ENCODE data around the gene THAP10. TPM values are rescaled to one million over a fixed set of nuclear protein-coding genes. Genes with fewer than 3 reads are reported as not detected.

The THAP10 gene
- total and polyA plus RNA-seq, 2 experiments from 2014 or later: 5.7 to 8.2 TPM

DNA sequence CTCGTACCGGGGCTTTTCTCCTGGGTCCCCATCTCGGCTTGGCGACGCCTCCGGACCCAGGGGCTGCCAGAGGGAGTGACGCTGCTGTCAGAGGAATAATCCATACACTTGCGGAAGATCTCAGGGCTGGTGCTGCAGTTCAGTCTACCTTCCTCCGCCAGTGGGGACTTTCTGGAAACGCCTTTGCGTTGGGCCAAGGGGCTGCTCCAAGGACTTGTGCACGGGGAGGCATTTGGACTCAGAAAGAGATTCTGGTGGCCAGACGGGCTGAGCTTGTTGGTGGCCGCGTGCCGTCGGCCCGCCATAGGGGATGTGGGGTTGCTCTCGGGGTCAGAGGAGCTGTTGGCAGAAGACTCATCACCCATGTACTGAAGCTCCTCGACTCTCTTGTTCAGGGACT lies 60.1 kb downstream of the THAP10 start:
- no peaks in the 10 kb centered on the region for H3K79me2 ChIP-seq (replicated peaks; ENCODE audit: insufficient read depth)
- Mint-ChIP-seq H3K9me3 (no peaks in the 10 kb centered on the region), H3K4me1 (peaks cover 10% of the 10 kb centered on the region), H3K27me3 (ENCODE audit: insufficient read depth, low read depth, poor library complexity) (peaks cover 2% of the 10 kb centered on the region), H3K4me3 (no peak overlapping the region), H3K36me3 (ENCODE audit: low read depth) (peaks cover 44% of the 10 kb centered on the region), H3K27ac (no peak overlapping the region)
- ATAC-seq (no peak), DNase-seq (ENCODE audit: low spot score) (no peak)
- no peak overlapping the region for H3K4me2 ChIP-seq
- H3K27me3 ChIP-seq (ENCODE audit: insufficient read depth): no peaks in the 10 kb centered on the region
- no peak overlapping the region for H3K4me3 ChIP-seq
- TF ChIP-seq ZNF114 (CRISPR knock-in tag; IDR thresholded peaks at IDR 0.05) (no peak), JUNB (IDR thresholded peaks at IDR 0.05; ENCODE audit: unreplicated experiment) (no peak), EZH2phosphoT487 (IDR thresholded peaks at IDR 0.05; ENCODE audit: unreplicated experiment) (no peak), CREB1 (CRISPR knock-in tag; IDR thresholded peaks at IDR 0.05; ENCODE audit: low read depth) (no peak), ZNF331 (CRISPR knock-in tag; IDR thresholded peaks at IDR 0.05; ENCODE audit: low read depth) (no peak), EZH2 (IDR thresholded peaks at IDR 0.05; ENCODE audit: low read depth, unreplicated experiment) (no peak), POLR2AphosphoS5 (IDR thresholded peaks at IDR 0.05; ENCODE audit: low read depth) (no peak), NANOG (IDR thresholded peaks at IDR 0.05; ENCODE audit: borderline replicate concordance) (no peak), STAT1 (IDR thresholded peaks at IDR 0.05; ENCODE audit: unreplicated experiment) (no peak)
- TF ChIP-seq, protein P1, sequence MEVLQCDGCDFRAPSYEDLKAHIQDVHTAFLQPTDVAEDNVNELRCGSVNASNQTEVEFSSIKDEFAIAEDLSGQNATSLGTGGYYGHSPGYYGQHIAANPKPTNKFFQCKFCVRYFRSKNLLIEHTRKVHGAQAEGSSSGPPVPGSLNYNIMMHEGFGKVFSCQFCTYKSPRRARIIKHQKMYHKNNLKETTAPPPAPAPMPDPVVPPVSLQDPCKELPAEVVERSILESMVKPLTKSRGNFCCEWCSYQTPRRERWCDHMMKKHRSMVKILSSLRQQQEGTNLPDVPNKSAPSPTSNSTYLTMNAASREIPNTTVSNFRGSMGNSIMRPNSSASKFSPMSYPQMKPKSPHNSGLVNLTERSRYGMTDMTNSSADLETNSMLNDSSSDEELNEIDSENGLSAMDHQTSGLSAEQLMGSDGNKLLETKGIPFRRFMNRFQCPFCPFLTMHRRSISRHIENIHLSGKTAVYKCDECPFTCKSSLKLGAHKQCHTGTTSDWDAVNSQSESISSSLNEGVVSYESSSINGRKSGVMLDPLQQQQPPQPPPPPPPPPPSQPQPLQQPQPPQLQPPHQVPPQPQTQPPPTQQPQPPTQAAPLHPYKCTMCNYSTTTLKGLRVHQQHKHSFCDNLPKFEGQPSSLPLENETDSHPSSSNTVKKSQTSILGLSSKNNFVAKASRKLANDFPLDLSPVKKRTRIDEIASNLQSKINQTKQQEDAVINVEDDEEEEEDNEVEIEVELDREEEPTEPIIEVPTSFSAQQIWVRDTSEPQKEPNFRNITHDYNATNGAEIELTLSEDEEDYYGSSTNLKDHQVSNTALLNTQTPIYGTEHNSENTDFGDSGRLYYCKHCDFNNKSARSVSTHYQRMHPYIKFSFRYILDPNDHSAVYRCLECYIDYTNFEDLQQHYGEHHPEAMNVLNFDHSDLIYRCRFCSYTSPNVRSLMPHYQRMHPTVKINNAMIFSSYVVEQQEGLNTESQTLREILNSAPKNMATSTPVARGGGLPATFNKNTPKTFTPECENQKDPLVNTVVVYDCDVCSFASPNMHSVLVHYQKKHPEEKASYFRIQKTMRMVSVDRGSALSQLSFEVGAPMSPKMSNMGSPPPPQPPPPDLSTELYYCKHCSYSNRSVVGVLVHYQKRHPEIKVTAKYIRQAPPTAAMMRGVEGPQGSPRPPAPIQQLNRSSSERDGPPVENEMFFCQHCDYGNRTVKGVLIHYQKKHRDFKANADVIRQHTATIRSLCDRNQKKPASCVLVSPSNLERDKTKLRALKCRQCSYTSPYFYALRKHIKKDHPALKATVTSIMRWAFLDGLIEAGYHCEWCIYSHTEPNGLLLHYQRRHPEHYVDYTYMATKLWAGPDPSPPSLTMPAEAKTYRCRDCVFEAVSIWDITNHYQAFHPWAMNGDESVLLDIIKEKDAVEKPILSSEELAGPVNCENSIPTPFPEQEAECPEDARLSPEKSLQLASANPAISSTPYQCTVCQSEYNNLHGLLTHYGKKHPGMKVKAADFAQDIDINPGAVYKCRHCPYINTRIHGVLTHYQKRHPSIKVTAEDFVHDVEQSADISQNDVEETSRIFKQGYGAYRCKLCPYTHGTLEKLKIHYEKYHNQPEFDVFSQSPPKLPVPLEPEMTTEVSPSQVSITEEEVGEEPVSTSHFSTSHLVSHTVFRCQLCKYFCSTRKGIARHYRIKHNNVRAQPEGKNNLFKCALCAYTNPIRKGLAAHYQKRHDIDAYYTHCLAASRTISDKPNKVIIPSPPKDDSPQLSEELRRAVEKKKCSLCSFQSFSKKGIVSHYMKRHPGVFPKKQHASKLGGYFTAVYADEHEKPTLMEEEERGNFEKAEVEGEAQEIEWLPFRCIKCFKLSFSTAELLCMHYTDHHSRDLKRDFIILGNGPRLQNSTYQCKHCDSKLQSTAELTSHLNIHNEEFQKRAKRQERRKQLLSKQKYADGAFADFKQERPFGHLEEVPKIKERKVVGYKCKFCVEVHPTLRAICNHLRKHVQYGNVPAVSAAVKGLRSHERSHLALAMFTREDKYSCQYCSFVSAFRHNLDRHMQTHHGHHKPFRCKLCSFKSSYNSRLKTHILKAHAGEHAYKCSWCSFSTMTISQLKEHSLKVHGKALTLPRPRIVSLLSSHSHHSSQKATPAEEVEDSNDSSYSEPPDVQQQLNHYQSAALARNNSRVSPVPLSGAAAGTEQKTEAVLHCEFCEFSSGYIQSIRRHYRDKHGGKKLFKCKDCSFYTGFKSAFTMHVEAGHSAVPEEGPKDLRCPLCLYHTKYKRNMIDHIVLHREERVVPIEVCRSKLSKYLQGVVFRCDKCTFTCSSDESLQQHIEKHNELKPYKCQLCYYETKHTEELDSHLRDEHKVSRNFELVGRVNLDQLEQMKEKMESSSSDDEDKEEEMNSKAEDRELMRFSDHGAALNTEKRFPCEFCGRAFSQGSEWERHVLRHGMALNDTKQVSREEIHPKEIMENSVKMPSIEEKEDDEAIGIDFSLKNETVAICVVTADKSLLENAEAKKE (CRISPR knock-in tag; IDR thresholded peaks at IDR 0.05): no peak
- TF ChIP-seq, protein P2, sequence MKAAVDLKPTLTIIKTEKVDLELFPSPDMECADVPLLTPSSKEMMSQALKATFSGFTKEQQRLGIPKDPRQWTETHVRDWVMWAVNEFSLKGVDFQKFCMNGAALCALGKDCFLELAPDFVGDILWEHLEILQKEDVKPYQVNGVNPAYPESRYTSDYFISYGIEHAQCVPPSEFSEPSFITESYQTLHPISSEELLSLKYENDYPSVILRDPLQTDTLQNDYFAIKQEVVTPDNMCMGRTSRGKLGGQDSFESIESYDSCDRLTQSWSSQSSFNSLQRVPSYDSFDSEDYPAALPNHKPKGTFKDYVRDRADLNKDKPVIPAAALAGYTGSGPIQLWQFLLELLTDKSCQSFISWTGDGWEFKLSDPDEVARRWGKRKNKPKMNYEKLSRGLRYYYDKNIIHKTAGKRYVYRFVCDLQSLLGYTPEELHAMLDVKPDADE (IDR thresholded peaks at IDR 0.05): no peak
- TF ChIP-seq, protein P3, sequence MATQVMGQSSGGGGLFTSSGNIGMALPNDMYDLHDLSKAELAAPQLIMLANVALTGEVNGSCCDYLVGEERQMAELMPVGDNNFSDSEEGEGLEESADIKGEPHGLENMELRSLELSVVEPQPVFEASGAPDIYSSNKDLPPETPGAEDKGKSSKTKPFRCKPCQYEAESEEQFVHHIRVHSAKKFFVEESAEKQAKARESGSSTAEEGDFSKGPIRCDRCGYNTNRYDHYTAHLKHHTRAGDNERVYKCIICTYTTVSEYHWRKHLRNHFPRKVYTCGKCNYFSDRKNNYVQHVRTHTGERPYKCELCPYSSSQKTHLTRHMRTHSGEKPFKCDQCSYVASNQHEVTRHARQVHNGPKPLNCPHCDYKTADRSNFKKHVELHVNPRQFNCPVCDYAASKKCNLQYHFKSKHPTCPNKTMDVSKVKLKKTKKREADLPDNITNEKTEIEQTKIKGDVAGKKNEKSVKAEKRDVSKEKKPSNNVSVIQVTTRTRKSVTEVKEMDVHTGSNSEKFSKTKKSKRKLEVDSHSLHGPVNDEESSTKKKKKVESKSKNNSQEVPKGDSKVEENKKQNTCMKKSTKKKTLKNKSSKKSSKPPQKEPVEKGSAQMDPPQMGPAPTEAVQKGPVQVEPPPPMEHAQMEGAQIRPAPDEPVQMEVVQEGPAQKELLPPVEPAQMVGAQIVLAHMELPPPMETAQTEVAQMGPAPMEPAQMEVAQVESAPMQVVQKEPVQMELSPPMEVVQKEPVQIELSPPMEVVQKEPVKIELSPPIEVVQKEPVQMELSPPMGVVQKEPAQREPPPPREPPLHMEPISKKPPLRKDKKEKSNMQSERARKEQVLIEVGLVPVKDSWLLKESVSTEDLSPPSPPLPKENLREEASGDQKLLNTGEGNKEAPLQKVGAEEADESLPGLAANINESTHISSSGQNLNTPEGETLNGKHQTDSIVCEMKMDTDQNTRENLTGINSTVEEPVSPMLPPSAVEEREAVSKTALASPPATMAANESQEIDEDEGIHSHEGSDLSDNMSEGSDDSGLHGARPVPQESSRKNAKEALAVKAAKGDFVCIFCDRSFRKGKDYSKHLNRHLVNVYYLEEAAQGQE (IDR thresholded peaks at IDR 0.05; ENCODE audit: unreplicated experiment): no peak
- TF ChIP-seq, protein P4, sequence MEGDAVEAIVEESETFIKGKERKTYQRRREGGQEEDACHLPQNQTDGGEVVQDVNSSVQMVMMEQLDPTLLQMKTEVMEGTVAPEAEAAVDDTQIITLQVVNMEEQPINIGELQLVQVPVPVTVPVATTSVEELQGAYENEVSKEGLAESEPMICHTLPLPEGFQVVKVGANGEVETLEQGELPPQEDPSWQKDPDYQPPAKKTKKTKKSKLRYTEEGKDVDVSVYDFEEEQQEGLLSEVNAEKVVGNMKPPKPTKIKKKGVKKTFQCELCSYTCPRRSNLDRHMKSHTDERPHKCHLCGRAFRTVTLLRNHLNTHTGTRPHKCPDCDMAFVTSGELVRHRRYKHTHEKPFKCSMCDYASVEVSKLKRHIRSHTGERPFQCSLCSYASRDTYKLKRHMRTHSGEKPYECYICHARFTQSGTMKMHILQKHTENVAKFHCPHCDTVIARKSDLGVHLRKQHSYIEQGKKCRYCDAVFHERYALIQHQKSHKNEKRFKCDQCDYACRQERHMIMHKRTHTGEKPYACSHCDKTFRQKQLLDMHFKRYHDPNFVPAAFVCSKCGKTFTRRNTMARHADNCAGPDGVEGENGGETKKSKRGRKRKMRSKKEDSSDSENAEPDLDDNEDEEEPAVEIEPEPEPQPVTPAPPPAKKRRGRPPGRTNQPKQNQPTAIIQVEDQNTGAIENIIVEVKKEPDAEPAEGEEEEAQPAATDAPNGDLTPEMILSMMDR (conservative IDR thresholded peaks at IDR 0.05; ENCODE audit: low read depth in 2 of 2): no peak
- H3K36me3 ChIP-seq (ENCODE audit: insufficient read depth): no peaks in the 10 kb centered on the region
- no peak overlapping the region for H3K27ac ChIP-seq (ENCODE audit: low read depth)
- no peak overlapping the region for H2AFZ ChIP-seq
- H3K4me1 ChIP-seq (ENCODE audit: insufficient read depth): peaks cover 4% of the 10 kb centered on the region
- no peaks in the 10 kb centered on the region for H4K20me1 ChIP-seq (replicated peaks; ENCODE audit: insufficient read depth)
- no peaks in the 10 kb centered on the region for H3F3A ChIP-seq (replicated peaks; ENCODE audit: low read depth)
- H3K9me2 ChIP-seq (ENCODE audit: insufficient read depth): peaks cover 5% of the 10 kb centered on the region; the same call in 1 of the 2 replicates

Data from GM23338 (cell line).